ENCODE measurements around the gene FAIM. TPM values are rescaled to one million over a fixed set of nuclear protein-coding genes. Genes with fewer than 3 reads are reported as not detected.
"Not testable (repeated sequence)": the region's sequence is repeated elsewhere in the genome, so short reads cannot be mapped to it uniquely, and the experiment has no call there.

Gene FAIM
- total RNA-seq, 1 donor from 2014 or later, result 11.5 TPM

GRCh38 chr3:138569090-138569489 is 39.5 kb upstream of the FAIM start:
- TF ChIP-seq CTCF (IDR thresholded peaks at IDR 0.05), result no peak
- intact Hi-C loops (cut with DNase I), result no loop called here
- Histone ChIP-seq H3K27ac (no peak overlapping the region), H3K9me3 (no peaks in the 10 kb centered on the region), H3K27me3 (no peaks in the 10 kb centered on the region), H3K4me1 (no peaks in the 10 kb centered on the region), H3K4me3 (no peak overlapping the region), H3K36me3 (no peaks in the 10 kb centered on the region)
- ATAC-seq (no peak), DNase-seq (no peak)

DNA sequence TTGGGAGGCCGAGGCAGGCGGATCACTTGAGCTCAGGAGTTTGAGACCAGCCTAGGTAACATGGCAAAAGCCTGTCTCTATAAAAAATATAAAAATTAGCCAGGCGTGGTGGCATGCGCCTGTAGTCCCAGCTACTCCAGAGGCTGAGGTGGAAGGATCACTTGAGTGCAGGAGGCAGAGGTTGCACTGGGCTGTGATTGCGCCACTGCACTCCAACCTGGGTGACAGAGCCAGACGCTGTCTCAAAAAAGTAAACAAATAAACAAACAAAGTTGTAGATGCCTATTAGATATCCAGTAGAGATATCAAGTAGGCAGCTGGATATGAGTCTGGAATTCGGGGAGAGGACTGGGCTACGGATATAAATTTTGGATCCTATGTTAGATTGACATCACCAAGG is 38.9 kb upstream of the FAIM start:
- H3K27me3 ChIP-seq; H3K4me1 ChIP-seq; DNase-seq; H3K36me3 ChIP-seq; H3K4me3 ChIP-seq; H3K27ac ChIP-seq; ATAC-seq; intact Hi-C loops (cut with DNase I); H3K9me3 ChIP-seq: not testable (repeated sequence)

GRCh38 chr3:138573138-138573537 is 35.4 kb upstream of the FAIM start:
- Histone ChIP-seq H3K4me3 (no peak overlapping the region), H3K27ac (no peak overlapping the region), H3K9me3 (no peaks in the 10 kb centered on the region), H3K4me1 (no peaks in the 10 kb centered on the region), H3K36me3 (no peaks in the 10 kb centered on the region), H3K27me3 (no peaks in the 10 kb centered on the region)
- no peak for ATAC-seq
- DNase-seq, result no peak
- intact Hi-C loops (cut with DNase I), result no loop called here
- TF ChIP-seq CTCF (IDR thresholded peaks at IDR 0.05), result no peak

DNA sequence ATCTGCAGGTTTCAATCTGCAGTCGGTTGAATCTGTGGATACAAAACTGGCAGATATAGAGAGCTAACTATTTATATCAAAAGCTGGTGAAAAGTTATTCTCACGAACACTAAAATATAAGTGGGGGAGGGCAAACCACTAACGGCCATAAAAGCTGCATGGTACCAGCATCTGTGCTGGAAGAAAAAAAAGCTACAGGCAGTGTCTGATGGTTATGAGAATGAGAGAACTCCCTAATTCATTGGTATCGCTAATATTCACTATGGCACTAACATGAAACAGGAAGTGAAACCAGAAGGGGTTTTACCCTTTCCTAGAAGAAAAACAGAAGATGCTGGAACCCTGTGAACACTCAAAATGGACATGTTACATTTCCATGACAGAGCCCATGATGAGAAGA is 30.4 kb upstream of the FAIM start:
- no peaks in the 10 kb centered on the region for H3K27me3 ChIP-seq
- no peaks in the 10 kb centered on the region for H3K9me3 ChIP-seq
- ATAC-seq, result peak; percentile 51
- no peaks in the 10 kb centered on the region for H3K36me3 ChIP-seq
- TF ChIP-seq CTCF (IDR thresholded peaks at IDR 0.05), result no peak
- H3K4me3 ChIP-seq, result no peak overlapping the region
- DNase-seq, result no peak
- H3K4me1 ChIP-seq, result no peaks in the 10 kb centered on the region
- intact Hi-C loops (cut with DNase I), result no loop called here
- no peak overlapping the region for H3K27ac ChIP-seq

- Histone ChIP-seq H3K27me3 (no peaks in the 10 kb centered on the region), H3K27ac (no peak overlapping the region), H3K36me3 (no peaks in the 10 kb centered on the region), H3K4me1 (no peaks in the 10 kb centered on the region), H3K4me3 (no peak overlapping the region), H3K9me3 (no peaks in the 10 kb centered on the region)
- no peak for DNase-seq
- ATAC-seq, result peak; percentile 75
- intact Hi-C loops (cut with DNase I), result no loop called here
- no peak for TF ChIP-seq CTCF (IDR thresholded peaks at IDR 0.05)
Measured at GRCh38 chr3:138578961-138579574, 29.5 kb upstream of the FAIM start.

DNA sequence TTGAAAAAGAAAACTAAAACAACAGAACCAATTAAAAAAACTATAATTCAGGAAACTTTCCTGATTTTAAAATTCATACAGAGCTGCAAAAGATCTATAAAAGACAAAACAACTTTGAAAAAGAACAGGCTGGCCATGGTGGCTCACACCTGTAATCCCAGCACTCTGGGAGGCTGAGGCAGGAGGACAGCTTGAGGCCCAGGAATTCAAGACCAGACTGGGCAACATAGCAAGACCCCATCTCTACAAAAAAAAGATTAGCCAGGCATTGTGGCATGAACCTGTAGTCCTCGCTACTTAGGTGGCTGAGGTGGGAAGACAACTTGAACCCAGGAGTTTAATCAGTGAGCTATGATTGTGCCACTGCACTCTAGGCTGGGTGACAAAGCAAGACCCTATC is 21.2 kb upstream of the FAIM start:
- Histone ChIP-seq H3K4me1 (no peaks in the 10 kb centered on the region), H3K27ac (no peak overlapping the region), H3K9me3 (no peaks in the 10 kb centered on the region), H3K36me3 (peaks cover 7% of the 10 kb centered on the region), H3K4me3 (no peak overlapping the region), H3K27me3 (no peaks in the 10 kb centered on the region)
- DNase-seq (no peak), ATAC-seq (no peak)
- intact Hi-C loops (cut with DNase I), result no loop called here
- TF ChIP-seq CTCF (IDR thresholded peaks at IDR 0.05), result no peak

Data from upper lobe of right lung (tissue), 1 donor.